Effector memory CD4-positive, alpha-beta T cell (primary cell): ENCODE data around the gene MYO5A.
"Not testable (repeated sequence)": the region's sequence is repeated elsewhere in the genome, so short reads cannot be mapped to it uniquely, and the experiment has no call there.

ENCODE experiments used
- DNase-seq, 3 donors: peaks; one replicate each; pipeline ENCODE4 v3.0.0-alpha.2; 2020
- H3K27ac ChIP-seq: 2 replicates; pipeline ENCODE4 v1.7.0; 2013; ENCODE audit warnings: mild to moderate bottlenecking, low read length, moderate library complexity; ENCODE audit not compliant: insufficient read depth, poor library complexity, severe bottlenecking
- H3K27me3 ChIP-seq: replicated peaks from 2 replicates; pipeline ENCODE4 v1.7.0; 2013; ENCODE audit warnings: mild to moderate bottlenecking, low read length; ENCODE audit not compliant: insufficient read depth, control insufficient read depth, poor library complexity, severe bottlenecking
- H3K36me3 ChIP-seq: 2 replicates; pipeline ENCODE4 v1.7.0; 2013; ENCODE audit warnings: mild to moderate bottlenecking, low read length, moderate library complexity; ENCODE audit not compliant: control insufficient read depth, insufficient read depth
- H3K4me1 ChIP-seq: 2 replicates; pipeline ENCODE4 v1.7.0; 2013; ENCODE audit warnings: low read length, mild to moderate bottlenecking; ENCODE audit not compliant: control insufficient read depth, insufficient read depth, poor library complexity, severe bottlenecking
- H3K4me3 ChIP-seq: 2 replicates; pipeline ENCODE4 v1.7.0; 2013; ENCODE audit warnings: low read length, low read depth, mild to moderate bottlenecking; ENCODE audit not compliant: insufficient read depth, poor library complexity, severe bottlenecking
- H3K9me3 ChIP-seq: 2 replicates; pipeline ENCODE4 v1.7.0; 2013; ENCODE audit warnings: mild to moderate bottlenecking, low read length, moderate library complexity; ENCODE audit not compliant: control insufficient read depth

Gene MYO5A

DNA sequence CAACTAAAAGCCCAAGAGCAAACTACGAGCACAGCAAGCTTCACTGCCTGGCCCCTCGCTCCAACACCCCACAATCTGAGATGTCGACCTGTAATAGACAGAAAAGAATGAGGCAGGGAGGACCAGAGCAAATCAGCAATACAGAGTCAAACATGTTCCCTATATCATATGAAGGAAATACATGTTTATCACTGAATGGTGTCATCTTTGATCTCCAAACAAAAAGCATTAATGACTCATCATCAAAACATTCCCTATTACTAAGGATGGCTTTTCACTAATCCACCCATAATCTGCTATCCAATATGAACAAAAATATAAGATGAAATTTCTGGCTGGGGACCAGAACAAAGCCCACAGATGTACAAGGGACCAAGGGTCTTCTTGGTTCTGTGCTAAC lies 34.7 kb downstream of the MYO5A start:
- no peaks in the 10 kb centered on the region for H3K36me3 ChIP-seq
- peaks cover 5% of the 10 kb centered on the region for H3K4me1 ChIP-seq
- no peak overlapping the region for H3K27ac ChIP-seq
- H3K27me3 ChIP-seq = no peaks in the 10 kb centered on the region
- H3K4me3 ChIP-seq = no peak overlapping the region
- H3K9me3 ChIP-seq = no peaks in the 10 kb centered on the region
- no peak for DNase-seq

DNA sequence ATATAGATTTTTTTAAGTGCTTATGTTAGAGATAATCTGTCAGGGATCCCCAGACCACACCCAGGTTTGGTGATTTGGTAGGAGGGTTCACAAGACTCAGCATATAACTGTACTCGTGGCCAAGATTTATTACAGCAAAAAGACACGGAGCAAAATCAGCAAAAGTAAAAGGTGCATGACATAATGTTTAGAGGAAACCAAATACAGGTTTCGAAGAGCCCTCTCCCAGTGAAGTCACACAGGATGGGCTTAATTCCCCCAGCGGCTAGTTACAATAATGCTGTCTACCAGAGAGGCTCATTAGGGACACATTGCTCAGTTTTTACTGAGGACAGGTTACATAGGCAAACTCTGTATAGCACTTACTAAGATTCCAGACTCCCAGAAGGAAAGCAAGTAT lies 36.5 kb downstream of the MYO5A start:
- no peak overlapping the region for H3K4me3 ChIP-seq

DNA sequence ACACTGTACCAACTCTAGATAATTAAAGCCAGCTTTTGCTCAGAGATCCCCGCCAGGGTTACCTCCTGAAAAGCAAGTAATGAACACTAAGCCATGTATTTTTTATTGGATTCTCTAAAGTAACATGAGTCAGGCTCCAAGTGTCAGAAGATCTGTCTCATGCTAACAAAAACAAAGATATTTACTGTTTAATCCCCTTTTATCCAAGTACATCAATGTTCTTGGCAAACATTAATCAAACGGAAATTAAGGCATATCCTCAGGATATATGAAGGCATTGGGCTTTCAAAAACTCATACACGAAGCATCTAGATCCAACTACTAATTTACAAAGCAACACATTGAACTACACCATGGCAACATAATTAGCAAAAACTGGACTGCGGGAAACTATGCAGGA lies 37.2 kb downstream of the MYO5A start:
- Histone ChIP-seq H3K4me3 (no peak overlapping the region), H3K9me3 (no peaks in the 10 kb centered on the region), H3K27ac (no peak overlapping the region), H3K27me3 (no peaks in the 10 kb centered on the region), H3K4me1 (peaks cover 20% of the 10 kb centered on the region), H3K36me3 (no peaks in the 10 kb centered on the region)
- no peak for DNase-seq

More for the DNA sequence above, 36.5 kb downstream of the MYO5A start:
- Histone ChIP-seq H3K9me3 (no peaks in the 10 kb centered on the region), H3K36me3 (no peaks in the 10 kb centered on the region), H3K27me3 (no peaks in the 10 kb centered on the region), H3K4me1 (peaks cover 16% of the 10 kb centered on the region), H3K27ac (no peak overlapping the region)
- no peak for DNase-seq

DNA sequence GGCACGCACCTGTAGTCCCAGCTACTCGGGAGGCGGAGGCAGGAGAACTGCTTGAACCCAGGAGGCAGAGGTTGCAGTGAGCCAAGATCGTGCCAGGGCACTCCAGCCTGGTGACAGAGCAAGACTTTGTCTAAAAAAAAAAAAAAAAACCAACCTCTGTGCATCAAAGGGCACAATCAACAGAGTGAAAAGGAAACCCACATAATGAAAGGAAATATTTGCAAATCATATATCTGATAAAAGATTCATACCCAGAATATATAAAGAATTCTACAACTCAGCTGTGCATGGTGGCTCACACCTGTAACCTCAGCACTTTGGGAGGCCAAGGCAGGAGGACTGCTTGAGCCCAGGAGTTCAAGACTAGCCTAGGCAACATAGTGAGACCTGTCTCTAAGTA lies 39.2 kb downstream of the MYO5A start:
- peaks cover 20% of the 10 kb centered on the region for H3K4me1 ChIP-seq
- not testable (repeated sequence) for H3K4me3 ChIP-seq, H3K9me3 ChIP-seq, H3K36me3 ChIP-seq, H3K27ac ChIP-seq, H3K27me3 ChIP-seq, DNase-seq

DNA sequence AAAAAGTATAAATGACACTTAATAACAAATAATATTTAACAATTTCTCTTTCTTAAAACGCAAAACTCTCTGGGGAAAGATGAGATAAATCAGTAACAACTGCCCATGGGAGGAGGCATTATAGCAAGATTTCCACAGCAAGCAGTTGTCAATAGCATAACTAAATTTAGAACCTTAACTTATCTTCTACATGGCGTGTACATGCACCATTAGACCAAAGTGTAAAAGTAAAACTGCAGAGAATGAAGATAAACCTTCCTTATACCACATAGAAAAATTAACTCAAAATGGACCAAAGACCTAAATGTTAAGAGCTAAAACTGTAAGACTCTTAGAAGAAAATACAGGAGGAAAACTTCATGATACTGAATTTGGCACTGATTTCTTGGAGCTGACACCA lies 39.9 kb downstream of the MYO5A start:
- Histone ChIP-seq H3K27ac (no peak overlapping the region), H3K4me1 (peaks cover 20% of the 10 kb centered on the region), H3K36me3 (no peaks in the 10 kb centered on the region), H3K4me3 (no peak overlapping the region), H3K9me3 (no peaks in the 10 kb centered on the region), H3K27me3 (no peaks in the 10 kb centered on the region)
- DNase-seq = no peak

DNA sequence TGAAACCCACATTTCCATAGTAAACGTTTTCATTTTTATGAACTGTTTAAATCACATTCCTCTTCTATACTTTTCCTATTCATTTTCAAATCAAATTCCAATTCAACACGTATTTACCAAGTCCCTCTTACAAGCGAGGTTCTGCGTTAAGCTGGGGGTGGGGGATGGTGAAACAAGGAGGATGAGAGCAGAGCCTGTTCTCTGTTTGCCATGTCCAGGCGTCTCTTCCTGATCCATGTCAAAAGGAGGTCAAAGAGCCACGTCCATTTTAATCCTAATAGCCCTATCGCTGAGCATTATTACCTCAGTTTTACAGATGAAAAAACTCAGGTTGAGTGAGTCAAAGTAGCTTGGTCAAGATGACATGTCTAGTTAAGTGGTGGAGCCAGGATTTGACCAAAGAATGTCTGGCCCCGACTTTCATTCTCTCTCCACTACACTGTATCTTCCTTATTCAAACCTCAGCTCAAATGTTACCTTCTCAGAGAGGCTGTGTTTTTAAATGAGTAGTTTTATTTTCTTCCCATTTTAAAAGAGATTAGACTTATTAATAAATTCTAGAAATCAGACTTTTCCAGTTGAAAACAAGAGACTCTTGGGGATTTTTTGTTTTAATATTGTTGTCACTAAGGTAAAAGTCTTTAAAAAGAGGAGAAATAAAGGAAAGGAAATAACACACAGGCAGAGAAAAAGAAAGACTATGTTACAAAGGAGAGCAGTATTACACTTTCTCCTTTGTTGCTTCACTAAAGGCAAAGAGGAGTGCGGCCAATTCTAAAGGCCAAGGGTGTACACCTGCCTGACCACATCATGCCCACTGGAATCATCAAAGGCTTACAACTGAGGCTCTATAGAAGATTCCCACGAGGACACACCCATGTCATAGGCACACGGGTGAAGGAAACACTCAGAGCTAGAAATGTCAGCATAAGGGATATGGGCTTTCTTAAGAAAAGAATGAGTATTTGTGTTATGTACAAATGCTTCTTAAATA lies 42.4 kb downstream of the MYO5A start:
- Histone ChIP-seq H3K27me3 (no peaks in the 10 kb centered on the region), H3K4me1 (peaks cover 39% of the 10 kb centered on the region), H3K36me3 (no peaks in the 10 kb centered on the region), H3K27ac (no peak overlapping the region), H3K4me3 (no peak overlapping the region), H3K9me3 (no peaks in the 10 kb centered on the region)
- no peak for DNase-seq

DNA sequence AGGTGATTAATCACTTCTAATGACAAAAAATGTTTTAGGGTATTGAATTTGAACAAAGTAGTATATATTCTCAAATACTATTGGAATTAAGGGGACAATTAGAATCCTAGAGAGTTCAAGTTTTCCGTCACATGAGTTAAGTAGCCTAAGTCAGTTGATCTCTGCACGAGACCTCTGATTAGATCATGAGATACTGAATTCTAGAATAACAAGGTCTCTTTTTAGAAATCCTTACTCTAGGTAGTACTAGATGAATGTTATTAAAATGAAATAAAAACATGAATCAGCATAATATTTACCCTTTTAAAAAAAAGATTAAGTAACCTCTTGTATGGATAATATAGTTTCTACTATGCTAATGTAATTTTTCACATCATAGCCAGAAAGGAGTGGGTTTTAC lies 43.4 kb downstream of the MYO5A start:
- H3K4me3 ChIP-seq = no peak overlapping the region
- no peaks in the 10 kb centered on the region for H3K27me3 ChIP-seq
- no peaks in the 10 kb centered on the region for H3K9me3 ChIP-seq
- no peaks in the 10 kb centered on the region for H3K36me3 ChIP-seq
- DNase-seq = no peak
- peaks cover 49% of the 10 kb centered on the region for H3K4me1 ChIP-seq
- H3K27ac ChIP-seq = no peak overlapping the region

DNA sequence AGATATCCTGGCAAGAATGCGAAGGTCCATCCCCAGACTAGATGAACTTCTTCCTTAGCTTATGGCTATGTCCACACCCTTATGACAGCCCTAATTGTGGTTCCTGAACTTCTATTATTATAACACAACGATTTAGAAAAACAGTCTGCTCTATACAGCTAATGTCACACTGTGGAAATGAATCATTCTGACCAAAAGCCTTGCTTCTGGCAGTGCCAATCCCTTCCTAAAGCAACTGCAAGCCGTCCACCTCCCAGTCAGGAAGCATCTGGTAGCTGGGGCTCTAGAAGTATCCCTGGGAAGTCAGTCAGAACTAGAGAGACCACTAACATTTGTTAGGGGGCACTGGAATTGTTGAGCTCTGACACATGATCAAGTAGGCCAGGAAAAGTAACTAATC lies 45.0 kb downstream of the MYO5A start:
- H3K4me3 ChIP-seq = no peak overlapping the region
- no peaks in the 10 kb centered on the region for H3K36me3 ChIP-seq
- DNase-seq = no peak
- H3K27me3 ChIP-seq = no peaks in the 10 kb centered on the region
- no peaks in the 10 kb centered on the region for H3K9me3 ChIP-seq
- H3K4me1 ChIP-seq = peaks cover 52% of the 10 kb centered on the region
- no peak overlapping the region for H3K27ac ChIP-seq

DNA sequence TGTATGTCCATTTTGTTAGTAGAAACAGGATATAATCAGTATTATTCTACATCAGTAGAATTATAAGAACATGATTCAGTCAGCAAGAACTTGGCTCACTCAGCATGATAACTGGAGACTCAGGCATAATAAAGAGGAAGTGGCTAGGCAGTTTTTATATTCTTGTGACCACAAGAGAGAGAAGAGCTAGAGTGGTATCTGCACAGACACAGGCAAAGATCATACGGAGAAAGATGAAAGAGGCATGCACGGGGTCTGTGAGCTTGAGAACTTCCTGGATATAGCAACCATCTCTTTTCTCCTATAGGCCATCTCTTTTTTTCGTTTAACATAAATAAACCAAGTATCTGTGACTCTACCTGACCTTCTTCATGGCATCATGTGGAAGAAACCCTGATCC lies 46.8 kb downstream of the MYO5A start:
- Histone ChIP-seq H3K27ac (peak overlapping the region; percentile 52), H3K4me3 (no peak overlapping the region), H3K9me3 (no peaks in the 10 kb centered on the region), H3K4me1 (peaks cover 41% of the 10 kb centered on the region), H3K27me3 (no peaks in the 10 kb centered on the region), H3K36me3 (no peaks in the 10 kb centered on the region)
- peak; percentile 25 to 48 (median 40) for DNase-seq

DNA sequence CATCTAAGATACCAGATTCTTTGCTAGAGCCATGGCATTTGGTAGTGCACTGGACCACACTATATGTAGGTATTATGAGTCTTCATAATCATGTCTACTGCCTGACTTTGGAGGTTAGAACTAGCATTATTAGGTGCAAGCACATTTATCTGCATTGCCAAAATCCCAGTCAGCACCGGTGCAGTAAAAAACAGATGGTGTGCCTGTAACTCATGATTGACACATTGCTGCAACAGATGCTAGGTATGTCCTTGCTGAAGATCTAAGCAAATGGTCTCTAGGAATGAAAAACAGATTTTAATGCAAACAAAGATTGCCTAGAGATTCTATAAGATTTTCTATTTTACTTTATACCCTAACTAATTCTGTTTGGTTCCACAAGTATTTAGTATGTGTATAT lies 47.7 kb downstream of the MYO5A start:
- H3K27me3 ChIP-seq = no peaks in the 10 kb centered on the region
- peaks cover 37% of the 10 kb centered on the region for H3K4me1 ChIP-seq
- H3K27ac ChIP-seq = no peak overlapping the region
- H3K4me3 ChIP-seq = no peak overlapping the region
- H3K36me3 ChIP-seq = no peaks in the 10 kb centered on the region
- no peaks in the 10 kb centered on the region for H3K9me3 ChIP-seq
- DNase-seq = no peak
